Heart left ventricle (tissue), 16 donors: Measurements from ENCODE around the gene OPRD1. TPM values are rescaled to one million over a fixed set of nuclear protein-coding genes. Genes with fewer than 3 reads are reported as not detected.

Experiments used
- ATAC-seq, 4 donors: fragments of 200-7000 bp; cut with Tn5 transposase; one replicate each; pipeline ENCODE4 v1.9.1; 2020 to 2022; ENCODE audit warnings: moderate library complexity in 4 of 4, mild to moderate bottlenecking in 3 of 4, moderate number of reproducible peaks in 1 of 4
- DNase-seq, 5 donors: peaks; one replicate each; pipeline ENCODE4 v3.0.0-alpha.2; 2020
- H3K27ac ChIP-seq, 12 donors: fragments of 200-600 bp; sonication (generic) in 4 of 12; one replicate each; pipeline versions ENCODE4 v1.5.0 to v1.8.0; 2016 to 2022; ENCODE audit warnings: mild to moderate bottlenecking in 2 of 12
- H3K27me3 ChIP-seq, 9 donors: fragments of 200-600 bp; sonication (generic) in 2 of 9; one replicate each; pipeline versions ENCODE4 v1.5.1 to v1.8.0; 2016 to 2022; ENCODE audit warnings: mild to moderate bottlenecking in 3 of 9
- H3K36me3 ChIP-seq, 9 donors: fragments of 200-600 bp; sonication (generic) in 2 of 9; one replicate each; pipeline versions ENCODE4 v1.5.0 to v1.8.0; 2018 to 2022; ENCODE audit warnings: mild to moderate bottlenecking in 2 of 9
- H3K4me1 ChIP-seq, 12 donors: fragments of 200-600 bp; sonication (generic) in 4 of 12; one replicate each; pipeline versions ENCODE4 v1.5.0 to v1.8.0; 2016 to 2022; ENCODE audit warnings: mild to moderate bottlenecking in 3 of 12
- H3K4me3 ChIP-seq, 12 donors: fragments of 200-600 bp; sonication (generic) in 4 of 12; one replicate each; pipeline versions ENCODE4 v1.5.0 to v1.8.0; 2017 to 2022; ENCODE audit warnings: mild to moderate bottlenecking in 9 of 12, moderate library complexity in 4 of 12
- H3K9me3 ChIP-seq, 12 donors: fragments of 200-600 bp; sonication (generic) in 4 of 12; one replicate each; pipeline versions ENCODE4 v1.5.0 to v1.8.0; 2016 to 2022; ENCODE audit warnings: mild to moderate bottlenecking in 1 of 12
- CTCF ChIP-seq, 12 donors: fragments of 200-600 bp; sonication (generic) in 4 of 12; IDR thresholded peaks; one replicate each; pipeline versions ENCODE4 v1.5.0 to v1.8.0; 2018 to 2022; ENCODE audit warnings: antibody characterized with exemption in 12 of 12, mild to moderate bottlenecking in 5 of 12
- POLR2A ChIP-seq, 2 donors: fragments of 450-650 bp; IDR thresholded peaks; one replicate each; pipeline ENCODE4 v1.6.1; 2017; ENCODE audit warnings: antibody characterized with exemption in 2 of 2, mild to moderate bottlenecking in 2 of 2, moderate library complexity in 2 of 2
- WGBS, 4 donors: extraction: QIAGEN DNeasy Blood & Tissue Kit in 2 of 4; methylation state at CpG; one replicate each; pipeline versions ENCODE4 v1.1.5 to v1.1.7; 2013 to 2018; 5-methylcytosine and 5-hydroxymethylcytosine counted together
- intact Hi-C, 10 donors: fragments of 100-400 bp; cut with DNase I; formaldehyde crosslinking; loops; one replicate each; pipeline versions ENCODE4 v1.11.1 to v1.14.2; 2022
- polyA plus RNA-seq, 2 donors: library from polyadenylated mRNA; stranded (reverse); fragments of 200-250 nt; gene quantifications; one replicate each; pipeline ENCODE4 v1.2.3, GENCODE V29; 2013
- total RNA-seq, 9 donors: library from RNA; depleted of rRNA in 2 of 9; stranded (reverse); fragments of >200 nt in 2 of 9; fragmentation: NEBNext Ultra II Directional in 3 of 9; extraction: Animal tissue kit (Norgen Biotek cat#: 25700) in 3 of 9; gene quantifications; one replicate each; pipeline versions ENCODE4 v1.1.0 to v1.2.4, GENCODE V29; 2016 to 2023
- donor health status: ischemic (EF 13 %, LVEDD 7.1; RV severe dilation, severe dysfunction).
- donor health status: healthy with polysubstance abuse.
- donor health status: DM: no; HTN: yes; CAD: no.
- donor health status: DM: no; HTN: no; CAD: no.
- donor health status: ischemic (EF 25% LVEDD 6.9; RV normal size, moderate dysfunction).
- donor health status: ischemic (EF 25% LVEDD 5.7; RV mildly dilated, moderate dysfunction).
- donor health status: healthy.
- donor health status: DM: yes; HTN: yes; CAD: no.
- donor health status: ischemic (EF 35%, LVEDD 5.7; RV mildly dilated, moderate dysfunction).
- donor health status: nonischemic (EF 11% LVEDD 7.7; RV severe dilation, severe dysfunction).
- donor health status: DM: yes; HTN: yes; CAD: no.
- donor health status: PGD.
- donor health status: ischemic (EF 29% LVEDD 5.4; RV normal size, mild dysfunction).
- donor health status: nonischemic (EF 23%, LVEDD 6.1; RV moderate dilation, normal function).

Gene OPRD1
- total and polyA plus RNA-seq, 11 donors, result under 0.01 to 0.02 (median 0.01) TPM; not detected in 7

GRCh38 chr1:28801461-28801860, 10.5 kb upstream of the OPRD1 start:
- peaks cover 0 to 3% (median 0%) of the 10 kb centered on the region in 9 donors for H3K27me3 ChIP-seq
- no peaks in the 10 kb centered on the region for H3K9me3 ChIP-seq
- no peak overlapping the region for H3K27ac ChIP-seq
- ATAC-seq (no peak), DNase-seq (peak in 1 of 5 donors; percentile 2)
- WGBS, 4 donors, result 85 to 91% (median 88%) methylated on average over 6 of the region's 6 CpGs
- no peak overlapping the region for H3K4me3 ChIP-seq
- TF ChIP-seq POLR2A (IDR thresholded peaks at IDR 0.05), result no peak
- TF ChIP-seq CTCF (IDR thresholded peaks at IDR 0.05), result no peak
- peaks cover 0 to 3% (median 0%) of the 10 kb centered on the region in 12 donors for H3K4me1 ChIP-seq
- intact Hi-C loops, result no loop called here
- no peaks in the 10 kb centered on the region for H3K36me3 ChIP-seq

GRCh38 chr1:28803051-28803450, 8.9 kb upstream of the OPRD1 start:
- H3K27ac ChIP-seq, result no peak overlapping the region
- H3K27me3 ChIP-seq, result peaks cover 0 to 3% (median 0%) of the 10 kb centered on the region in 9 donors
- no peak overlapping the region for H3K4me3 ChIP-seq
- WGBS, 4 donors, result 73 to 80% (median 77%) methylated on average over 4 to 5 of the region's 5 CpGs
- no peaks in the 10 kb centered on the region for H3K9me3 ChIP-seq
- DNase-seq (no peak), ATAC-seq (no peak)
- no peak for TF ChIP-seq CTCF (IDR thresholded peaks at IDR 0.05)
- no peak for TF ChIP-seq POLR2A (IDR thresholded peaks at IDR 0.05)
- no peaks in the 10 kb centered on the region for H3K36me3 ChIP-seq
- no peaks in the 10 kb centered on the region for H3K4me1 ChIP-seq
- intact Hi-C loops, result no loop called here

GRCh38 chr1:28803662-28804061, 8.3 kb upstream of the OPRD1 start:
- Histone ChIP-seq H3K27ac (no peak overlapping the region), H3K4me3 (no peak overlapping the region), H3K36me3 (no peaks in the 10 kb centered on the region), H3K27me3 (peaks cover 0 to 4% (median 0%) of the 10 kb centered on the region in 9 donors), H3K4me1 (no peaks in the 10 kb centered on the region), H3K9me3 (no peaks in the 10 kb centered on the region)
- TF ChIP-seq POLR2A (IDR thresholded peaks at IDR 0.05) (no peak), CTCF (IDR thresholded peaks at IDR 0.05) (no peak)
- DNase-seq, result no peak
- ATAC-seq, result no peak
- WGBS, 4 donors, result 89 to 100% (median 95%) methylated on average over 3 of the region's 3 CpGs
- intact Hi-C loops, result no loop called here

- Histone ChIP-seq H3K4me3 (no peak overlapping the region), H3K9me3 (no peaks in the 10 kb centered on the region), H3K4me1 (no peaks in the 10 kb centered on the region), H3K27me3 (peaks cover 0 to 8% (median 0%) of the 10 kb centered on the region in 9 donors), H3K27ac (no peak overlapping the region), H3K36me3 (no peaks in the 10 kb centered on the region)
- peak in 1 of 5 donors; percentile 15 for DNase-seq
- intact Hi-C loops, result no loop called here
- no peak for ATAC-seq
- no peak for TF ChIP-seq POLR2A (IDR thresholded peaks at IDR 0.05)
- TF ChIP-seq CTCF (IDR thresholded peaks at IDR 0.05), result no peak
- 62 to 74% (median 67%) methylated on average over 3 of the region's 3 CpGs for WGBS, 4 donors
Measured at GRCh38 chr1:28804071-28804470, 7.9 kb upstream of the OPRD1 start.
